DMS53 (cell line): ENCODE measurements around the gene XPO6.
A peak's percentile ranks its signal among the peaks of the same experiment; 100 is the strongest.

Source experiments
- DNase-seq: peaks from one replicate; lab custom pipeline; 2025; lab: John Stamatoyannopoulos, UW

Gene XPO6

GRCh38 chr16:28210979-28211588, 681 bp downstream of the XPO6 start:
- DNase-seq, result peak; percentile 84

GRCh38 chr16:28210264-28210663, 1.5 kb downstream of the XPO6 start:
- no peak for DNase-seq

- DNase-seq, result no peak
These were observed 2.9 kb downstream of the XPO6 start for GRCh38 chr16:28208824-28209223.

- no peak for DNase-seq
These were observed 3.6 kb downstream of the XPO6 start for GRCh38 chr16:28208131-28208530.

GRCh38 chr16:28207399-28207798, 4.4 kb downstream of the XPO6 start:
- DNase-seq, result no peak

GRCh38 chr16:28205974-28206373, 5.8 kb downstream of the XPO6 start:
- DNase-seq, result no peak

- DNase-seq, result no peak
These were observed 6.5 kb downstream of the XPO6 start for GRCh38 chr16:28205117-28205899.

- DNase-seq, result no peak
These were observed 7.1 kb downstream of the XPO6 start for GRCh38 chr16:28204622-28205021.

- DNase-seq, result no peak
These were observed 7.6 kb downstream of the XPO6 start for GRCh38 chr16:28204204-28204603.

GRCh38 chr16:28202147-28202746, 9.5 kb downstream of the XPO6 start:
- DNase-seq, result peak; percentile 22

GRCh38 chr16:28200661-28201060, 11.1 kb downstream of the XPO6 start:
- DNase-seq, result no peak

GRCh38 chr16:28196387-28196987, 15.3 kb downstream of the XPO6 start:
- DNase-seq, result no peak

- no peak for DNase-seq
These were observed 15.9 kb downstream of the XPO6 start for GRCh38 chr16:28195859-28196258.

GRCh38 chr16:28193530-28194423, 18.0 kb downstream of the XPO6 start:
- DNase-seq, result no peak

- no peak for DNase-seq
These were observed 18.8 kb downstream of the XPO6 start for GRCh38 chr16:28192806-28193529.

GRCh38 chr16:28191364-28191960, 20.3 kb downstream of the XPO6 start:
- no peak for DNase-seq

GRCh38 chr16:28189245-28189644, 22.5 kb downstream of the XPO6 start:
- no peak for DNase-seq

- DNase-seq, result no peak
These were observed 23.5 kb downstream of the XPO6 start for GRCh38 chr16:28188085-28188916.

GRCh38 chr16:28187595-28188004, 24.2 kb downstream of the XPO6 start:
- no peak for DNase-seq

GRCh38 chr16:28186752-28187151, 25.0 kb downstream of the XPO6 start:
- DNase-seq, result no peak
